Activated CD4-positive, CD25-positive, alpha-beta regulatory T cell treated with anti-CD3 and anti-CD28 coated beads, Interleukin-2, amount 50 U/mL, for 24 hours (primary cell): ENCODE results near the gene SLC3A2.
A peak's percentile ranks its signal among the peaks of the same experiment; 100 is the strongest.

ENCODE experiments used
- ATAC-seq, 2 donors: fragments of 150-1000 bp; cut with Tn5 transposase; one replicate each; pipeline ENCODE4 v1.10.0; 2021; ENCODE audit warnings: mild to moderate bottlenecking in 1 of 2, moderate library complexity in 1 of 2

The SLC3A2 gene

DNA sequence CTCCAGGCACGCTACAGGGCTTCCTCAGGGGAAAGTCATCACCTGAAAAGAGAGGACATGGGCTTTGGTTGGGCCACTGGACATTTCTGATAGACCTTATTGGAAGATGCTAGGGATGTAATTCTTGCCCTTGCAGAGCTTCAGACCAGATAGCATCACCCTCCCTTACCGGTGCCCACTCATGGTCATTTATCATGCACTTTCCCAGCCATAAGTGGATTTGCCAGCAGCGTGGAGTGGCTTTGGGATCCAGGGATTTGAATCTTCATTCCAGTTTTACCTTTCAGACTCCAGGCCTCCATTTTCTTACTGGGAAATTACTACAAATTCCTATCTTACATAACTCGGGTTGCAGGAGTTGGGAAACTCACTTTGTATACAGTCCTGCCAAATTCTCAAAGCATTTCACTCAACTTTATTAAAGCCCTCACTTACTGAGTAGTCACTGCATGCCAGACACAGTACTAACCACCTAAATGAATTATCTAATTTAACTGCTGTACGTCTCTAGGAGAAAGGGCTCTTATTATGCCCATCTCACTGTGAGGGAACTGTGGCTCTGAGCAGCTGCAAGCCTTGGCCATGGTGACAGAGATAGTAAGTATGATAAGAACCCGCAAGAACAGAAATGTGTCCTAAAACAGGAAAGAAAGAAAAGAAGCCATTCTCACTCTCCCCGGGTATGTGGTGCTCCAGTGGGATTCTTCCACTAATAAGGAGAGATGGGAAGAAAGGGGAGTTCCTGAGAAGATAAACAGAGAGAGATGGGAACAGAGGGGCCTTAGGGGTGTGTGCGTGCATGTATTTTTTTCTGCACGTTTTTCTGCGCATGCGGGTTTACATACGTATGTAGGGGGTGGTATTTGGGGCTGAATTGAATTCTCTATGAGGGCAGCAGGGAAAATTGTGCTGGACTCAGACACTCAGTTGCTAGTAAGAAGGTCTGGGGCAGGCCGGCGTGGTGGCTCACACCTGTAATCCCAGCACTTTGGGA lies 30.7 kb downstream of the SLC3A2 start:
- no peak for ATAC-seq

DNA sequence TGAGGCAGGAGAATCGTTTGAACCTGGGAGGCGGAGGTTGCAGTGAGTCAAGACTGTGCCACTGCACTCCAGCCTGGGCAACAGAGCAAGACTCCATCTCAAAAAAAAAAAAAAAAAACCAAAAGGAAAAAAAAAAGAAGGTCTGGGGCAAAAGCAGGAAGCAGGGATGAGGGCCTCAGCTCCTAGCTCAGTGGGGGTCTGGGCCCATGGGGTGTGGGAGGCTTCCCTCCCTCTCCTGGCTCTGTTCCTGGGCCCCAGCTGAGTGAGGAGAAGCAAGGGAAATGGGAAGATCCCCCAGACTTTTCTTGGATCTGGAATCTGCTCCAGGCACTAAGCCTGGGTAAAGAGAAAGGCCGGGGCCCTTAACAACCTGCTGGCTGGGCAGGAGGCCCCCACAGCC lies 31.6 kb downstream of the SLC3A2 start:
- no peak for ATAC-seq

DNA sequence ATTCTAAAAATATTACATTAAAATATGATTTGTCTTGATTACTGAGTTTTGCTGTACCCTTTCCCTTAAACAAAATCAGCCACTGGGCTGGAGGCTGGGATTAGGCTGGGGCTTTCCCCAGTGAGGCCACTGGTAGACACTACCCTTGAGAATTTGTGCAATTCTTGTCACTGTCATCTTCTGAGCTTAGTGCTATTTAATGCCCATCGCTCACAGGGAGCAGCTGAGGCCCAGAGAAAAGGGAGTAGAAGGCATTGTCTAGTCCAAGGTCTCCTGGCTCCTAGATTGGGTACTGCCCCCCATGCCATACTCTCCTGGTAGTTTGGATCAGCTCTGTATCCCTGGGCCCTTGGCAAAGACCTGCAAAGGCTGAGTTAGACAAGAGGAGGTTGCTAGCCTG lies 33.7 kb downstream of the SLC3A2 start:
- ATAC-seq = no peak

DNA sequence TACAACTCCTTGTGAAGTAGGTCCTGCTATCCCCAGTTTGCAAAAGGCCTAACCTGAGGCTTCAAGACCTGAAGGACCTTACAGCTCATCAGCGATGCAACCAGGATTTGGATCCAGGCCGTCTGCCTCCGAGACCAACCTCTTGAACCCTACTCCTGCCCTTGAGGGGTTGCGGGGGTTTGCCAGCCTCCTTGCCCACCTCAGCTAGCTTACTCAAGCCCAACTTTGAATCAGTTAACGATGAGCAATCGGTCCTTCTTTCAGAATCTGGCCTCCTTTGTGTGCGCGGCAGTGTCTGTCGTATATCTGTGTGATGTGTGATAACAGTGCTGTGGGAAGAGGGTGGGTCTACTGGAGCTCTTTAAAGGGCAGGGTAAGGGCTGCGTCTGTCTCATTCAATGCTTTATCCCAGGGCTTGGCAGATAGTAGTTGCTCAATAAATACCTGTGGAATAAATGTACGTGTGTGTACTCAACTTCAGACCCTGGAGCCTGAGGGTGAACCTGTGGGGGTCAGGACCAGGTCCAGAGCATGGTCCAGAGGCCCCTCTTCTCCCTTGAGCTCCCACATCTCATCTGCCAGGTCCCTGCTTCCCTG lies 37.3 kb downstream of the SLC3A2 start:
- no peak for ATAC-seq

DNA sequence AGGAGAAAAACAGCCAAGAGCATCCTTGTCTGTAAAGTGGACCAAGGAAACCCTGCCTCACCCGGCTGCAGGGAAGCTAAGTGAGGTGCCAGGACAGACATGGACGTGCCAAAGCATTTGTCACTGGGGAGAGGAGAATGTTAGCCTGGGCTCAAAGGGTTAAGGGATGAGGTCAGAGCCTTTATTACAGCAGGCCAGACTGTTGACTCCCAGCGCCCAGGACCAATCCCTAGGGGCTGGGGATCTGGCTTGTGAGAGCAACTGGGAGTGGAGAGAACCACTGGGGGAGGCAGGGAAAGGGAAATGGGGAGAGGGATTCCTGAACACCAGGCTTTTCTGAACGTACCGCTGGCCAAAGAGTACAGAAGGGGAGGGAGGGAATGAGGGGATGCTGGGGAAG lies 37.8 kb downstream of the SLC3A2 start:
- no peak for ATAC-seq

DNA sequence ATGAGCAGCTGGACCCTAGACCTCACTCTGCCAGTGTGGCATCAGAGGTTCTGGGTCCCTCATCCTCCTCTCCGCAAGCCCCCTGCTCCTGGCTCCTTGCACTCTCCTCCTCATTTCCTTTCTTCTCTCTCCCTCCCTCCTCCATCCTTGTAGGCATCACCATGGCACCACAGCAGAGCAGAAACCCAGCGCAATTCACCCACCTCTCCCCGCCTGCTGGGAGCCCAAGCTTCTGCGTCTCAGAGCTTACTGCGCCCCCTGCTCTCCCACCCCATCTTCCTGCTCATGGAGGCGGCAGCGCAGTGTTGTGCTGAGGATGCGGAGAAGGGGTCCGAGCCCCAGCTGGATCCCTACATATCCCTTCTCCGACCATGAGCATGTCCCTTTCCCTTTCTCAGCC lies 38.8 kb downstream of the SLC3A2 start:
- no peak for ATAC-seq

DNA sequence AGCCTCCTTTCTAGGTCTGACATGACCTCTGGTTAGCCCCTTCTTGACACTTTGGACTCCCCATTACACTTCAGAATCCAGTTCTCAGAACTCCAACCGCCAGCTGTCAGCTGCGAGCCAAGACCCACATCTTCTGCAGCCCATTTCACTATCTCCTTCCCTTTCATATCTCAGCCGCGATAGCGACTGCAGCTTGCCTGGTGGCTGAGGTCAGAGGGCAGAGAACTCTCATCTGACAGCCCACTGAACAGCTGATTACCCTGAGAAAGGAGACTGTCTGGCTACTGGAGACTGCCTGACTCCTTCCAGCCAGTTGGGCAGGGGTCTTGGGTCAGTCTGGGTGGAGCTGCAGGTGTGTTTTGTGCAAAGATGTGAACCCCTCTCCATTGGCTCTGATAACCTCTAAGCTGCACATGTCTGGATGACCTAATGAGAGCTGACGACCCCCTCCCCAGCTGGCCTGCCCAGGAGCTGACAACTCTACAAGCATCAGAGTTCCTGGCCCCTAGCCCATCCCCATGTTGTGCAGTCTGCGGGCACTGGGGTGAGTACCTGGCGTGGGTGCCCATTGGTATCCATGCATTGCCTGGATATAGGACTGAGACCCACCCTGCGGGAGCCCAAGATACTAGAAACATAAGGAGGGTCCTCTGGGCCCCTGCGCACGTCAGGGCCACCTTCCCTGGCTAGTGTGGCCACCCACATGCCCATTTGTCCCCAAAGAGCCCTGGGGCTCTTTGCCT lies 39.4 kb downstream of the SLC3A2 start:
- ATAC-seq = no peak

DNA sequence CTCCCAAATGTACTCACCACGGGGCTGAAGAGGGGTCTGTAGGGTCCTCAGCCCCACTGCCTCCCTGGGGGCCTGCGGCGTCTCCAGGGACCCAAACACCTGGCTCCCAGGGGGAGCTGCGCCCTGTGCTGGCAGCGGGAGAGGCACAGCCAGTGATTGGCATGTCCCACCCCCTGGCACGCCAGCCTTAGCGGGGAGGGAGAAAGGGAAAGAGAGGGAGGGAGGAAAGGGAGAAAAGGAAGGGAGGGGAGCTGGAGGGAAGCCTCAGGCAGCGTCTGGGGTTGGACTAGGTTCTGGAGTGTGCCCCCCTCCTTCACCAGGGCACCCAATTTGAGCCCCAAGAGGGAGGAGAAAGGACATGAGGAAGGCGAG lies 40.5 kb downstream of the SLC3A2 start, which contains the start of gene CHRM1:
CHRM1 (minus strand) TSS at position 163 of the 372 bp plus-strand sequence. CDS start 10,263 bp downstream, outside the sequence.
- no peak for ATAC-seq

DNA sequence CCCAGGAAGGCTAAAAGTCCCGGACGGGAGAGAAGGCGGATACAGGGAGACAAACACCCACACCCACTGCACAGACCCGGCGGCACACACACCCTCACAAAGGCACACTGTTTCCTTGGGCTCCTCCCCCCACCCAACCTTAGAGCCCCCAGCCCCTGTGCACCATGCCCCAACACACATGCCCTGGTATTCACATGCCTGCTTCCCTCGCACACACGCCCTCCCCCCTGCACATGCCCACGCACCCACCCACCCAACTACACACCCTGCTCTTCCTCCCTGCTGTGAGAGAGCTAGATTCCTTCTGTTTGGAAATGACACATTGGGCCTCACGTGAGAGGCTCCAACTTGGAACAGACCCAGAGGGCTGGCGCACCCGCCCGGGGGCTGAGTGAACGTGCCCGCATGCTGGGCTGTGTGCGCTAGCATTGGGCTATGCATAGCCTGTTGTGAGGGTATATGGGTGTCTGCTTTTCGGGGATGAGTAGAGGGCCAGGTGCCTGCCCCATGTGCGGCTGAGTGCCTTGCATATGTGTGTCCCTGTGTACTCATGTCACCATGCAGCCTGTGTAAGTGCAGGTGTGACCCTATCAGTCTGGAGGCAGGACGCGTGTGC lies 41.0 kb downstream of the SLC3A2 start:
- no peak for ATAC-seq

DNA sequence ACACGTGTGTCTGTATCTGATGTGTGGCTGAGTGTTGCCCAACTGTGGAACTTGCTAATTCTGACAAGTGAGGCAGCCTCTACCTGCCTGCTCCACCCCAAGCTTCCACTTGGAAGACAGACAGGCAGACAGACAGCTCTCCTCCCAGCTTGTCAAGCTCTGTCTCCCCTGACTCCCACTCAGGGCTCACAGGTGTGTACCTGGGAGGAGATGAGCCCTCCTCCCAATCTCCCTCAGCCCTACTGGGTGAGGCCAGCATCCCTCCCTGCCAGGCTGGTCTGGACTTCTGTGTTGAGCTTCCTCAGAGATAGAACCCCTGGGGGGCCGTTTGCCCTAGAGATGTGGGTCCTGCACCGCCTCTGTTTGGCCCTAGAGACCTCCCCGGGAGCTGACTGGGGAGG lies 41.5 kb downstream of the SLC3A2 start:
- no peak for ATAC-seq

DNA sequence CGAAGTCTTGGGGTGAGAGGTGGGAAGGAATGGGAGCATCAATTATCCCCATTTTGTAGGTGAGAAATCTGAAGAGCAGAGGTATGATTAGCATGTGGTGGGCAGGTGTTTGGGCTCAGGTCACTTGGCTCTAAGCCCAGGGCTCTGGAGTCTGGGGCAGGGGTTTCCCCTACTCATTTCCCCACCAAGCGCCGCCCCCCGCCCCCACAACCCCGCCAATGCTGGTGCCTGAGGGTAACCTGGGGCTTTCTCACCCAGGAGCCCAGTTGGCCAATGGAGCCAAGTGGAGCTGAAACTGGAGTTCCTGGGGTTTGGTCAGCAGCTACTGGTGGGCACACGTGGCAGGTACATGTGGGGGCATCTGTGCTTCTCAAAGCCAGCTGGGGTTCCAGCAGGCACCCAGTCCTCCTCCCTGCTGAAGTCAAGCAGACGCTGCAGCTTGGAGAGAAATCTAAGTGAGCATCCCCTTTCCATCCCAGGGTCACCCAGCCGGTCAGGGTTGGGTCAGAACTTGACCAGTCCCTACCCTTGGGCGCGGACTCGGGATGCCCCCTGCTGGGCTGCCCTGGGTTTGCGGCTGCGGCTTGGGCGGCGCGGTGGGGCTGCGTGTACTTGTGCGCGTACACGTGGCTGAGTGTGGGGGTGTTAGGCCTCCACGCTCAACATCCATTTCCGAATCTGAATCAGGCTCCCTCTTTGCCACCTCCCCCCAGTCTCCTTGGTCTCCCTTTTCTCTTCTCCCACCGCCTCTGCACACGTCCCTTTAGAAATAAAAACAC lies 42.1 kb downstream of the SLC3A2 start:
- peak in 1 of 2 donors; percentile 48 for ATAC-seq

DNA sequence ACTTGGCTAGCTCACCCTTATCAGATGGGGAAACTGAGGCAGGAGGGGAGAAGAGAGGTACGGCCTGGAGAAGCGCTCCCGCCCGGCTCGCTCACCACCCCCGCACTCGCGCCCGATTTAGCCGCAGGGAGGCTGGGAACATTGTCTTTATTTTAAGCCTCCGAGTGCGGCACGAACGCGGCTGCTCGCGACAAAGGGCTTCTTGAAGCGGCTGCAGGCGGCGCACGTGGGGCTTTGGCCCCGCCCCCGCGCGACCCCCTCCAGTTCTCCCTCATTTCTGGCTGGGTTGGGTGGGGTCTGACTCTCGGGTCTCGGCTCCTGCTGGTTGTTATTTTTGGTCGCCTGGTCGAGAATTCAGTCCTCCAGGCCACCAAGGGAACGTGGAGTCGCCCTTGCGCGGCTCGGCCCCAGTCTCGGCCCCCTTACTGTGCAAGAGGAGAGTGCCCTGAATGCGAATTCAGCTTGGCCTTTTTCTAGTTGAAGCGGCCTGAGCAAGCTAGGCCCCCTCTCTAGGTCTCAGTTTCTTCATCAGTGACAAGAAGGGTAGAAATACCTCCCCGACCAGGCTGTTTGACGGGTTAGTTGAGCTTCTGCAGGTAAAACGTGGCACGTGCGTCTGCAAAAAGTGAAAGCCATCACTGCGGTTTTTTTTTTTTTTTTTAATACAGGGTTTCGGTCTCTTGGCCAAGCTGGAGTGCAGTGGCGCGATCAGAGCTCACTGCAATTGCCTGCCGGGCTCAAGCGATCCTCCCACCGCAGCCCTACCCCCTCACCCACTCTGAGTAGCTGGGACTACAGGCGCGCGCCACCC lies 43.1 kb downstream of the SLC3A2 start:
- peak in 1 of 2 donors; percentile 30 for ATAC-seq

DNA sequence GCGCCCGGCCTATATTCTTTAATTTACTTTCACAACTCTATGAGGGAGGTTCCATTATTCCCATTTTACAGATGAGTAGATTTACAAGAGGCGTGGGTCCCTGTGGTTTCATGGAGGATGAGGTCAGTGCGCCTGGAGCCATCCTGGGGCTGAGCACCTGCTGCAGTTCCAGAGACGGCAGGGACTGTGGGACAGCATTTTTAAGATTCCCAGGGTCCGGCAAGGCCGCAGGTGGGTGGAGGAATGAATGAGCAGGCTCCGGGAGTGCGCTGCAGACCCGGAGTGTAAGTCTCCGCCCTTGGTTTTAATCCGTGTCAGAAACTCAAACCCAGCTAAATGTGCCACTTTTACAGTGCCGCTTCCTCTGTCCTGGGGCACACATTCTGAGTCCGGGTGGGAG lies 44.6 kb downstream of the SLC3A2 start:
- no peak for ATAC-seq

DNA sequence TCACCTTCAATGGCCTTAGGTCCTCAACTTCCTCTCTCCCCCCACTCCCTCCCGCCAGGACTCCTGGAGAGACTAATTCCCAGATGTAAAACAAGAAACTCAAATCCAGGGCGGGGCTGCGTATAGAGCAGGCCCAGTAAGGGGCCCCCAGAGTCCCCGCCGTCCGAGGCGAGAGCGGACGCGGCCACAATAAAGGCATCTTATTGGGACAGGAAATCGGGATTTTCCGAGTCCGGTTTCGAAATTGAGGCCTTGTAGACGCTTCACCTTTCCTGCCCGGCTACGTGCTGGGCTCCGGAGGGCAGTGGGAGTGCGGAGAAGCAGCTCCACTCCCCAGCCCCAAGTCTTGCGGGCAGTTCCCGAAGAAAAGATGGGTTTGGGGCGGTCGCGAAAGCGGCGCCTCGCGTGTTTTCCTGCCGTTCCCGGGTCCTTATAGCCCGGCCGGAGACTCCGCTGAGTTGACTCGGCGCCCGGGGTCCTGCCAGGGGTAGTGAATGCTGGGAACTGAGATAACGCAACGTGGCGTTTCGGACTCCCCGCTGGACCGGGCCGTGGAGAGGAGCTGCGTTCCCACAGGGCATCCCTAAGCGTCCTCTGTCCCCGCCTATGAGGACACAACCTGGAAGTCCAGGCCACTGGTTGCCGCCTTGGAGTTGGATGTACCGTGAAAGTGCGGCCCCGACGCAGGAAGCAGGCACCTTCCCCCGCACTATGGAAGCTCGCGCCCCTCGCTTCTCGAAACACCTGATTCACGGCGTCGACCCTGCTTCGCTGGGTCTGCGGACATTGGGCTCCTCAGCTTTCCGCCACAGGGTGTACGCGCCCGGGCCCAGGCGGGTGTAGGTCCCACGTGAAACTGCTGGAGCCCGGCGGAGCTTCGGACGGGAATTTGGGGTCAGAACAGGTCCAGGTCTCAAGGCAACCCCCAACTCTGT lies 45.3 kb downstream of the SLC3A2 start:
- ATAC-seq = no peak

DNA sequence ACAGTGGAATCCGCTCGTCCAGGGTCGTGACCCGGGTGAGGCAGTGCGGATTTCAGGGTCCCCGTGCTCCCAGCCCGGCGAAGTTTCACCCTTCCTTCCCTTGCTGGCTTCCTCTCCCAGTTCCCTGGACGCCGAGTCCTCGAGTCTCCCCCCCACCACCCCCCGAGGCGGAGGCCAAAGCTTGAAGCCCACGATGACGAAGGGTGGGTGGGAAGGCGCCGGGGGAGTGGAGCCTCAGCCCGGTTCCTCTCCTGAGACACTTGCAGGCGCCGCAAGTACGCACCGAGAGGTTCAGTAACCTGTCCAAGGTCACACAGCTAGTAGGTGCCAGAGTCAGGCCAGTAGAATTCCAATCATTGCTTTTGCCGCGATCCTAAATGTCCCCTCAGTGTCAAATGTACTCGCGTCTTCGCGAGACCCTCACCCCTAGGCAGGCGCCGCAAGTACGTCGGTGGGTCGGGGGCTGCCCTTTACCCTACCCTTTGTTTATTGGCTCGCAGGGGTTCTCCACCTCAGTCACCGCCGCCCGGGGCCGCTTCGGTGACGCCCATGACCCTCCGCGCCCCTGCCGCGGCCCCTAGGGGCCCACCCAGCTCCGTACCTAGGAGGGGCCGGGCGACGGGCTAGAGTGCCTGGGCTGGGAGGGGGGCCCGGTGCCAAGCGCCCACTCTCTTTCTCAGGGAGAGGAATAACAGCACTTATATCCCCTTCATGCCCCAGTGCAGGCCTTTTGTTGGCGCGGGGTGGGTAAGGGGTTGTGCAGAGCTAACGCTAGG lies 46.2 kb downstream of the SLC3A2 start:
- no peak for ATAC-seq

DNA sequence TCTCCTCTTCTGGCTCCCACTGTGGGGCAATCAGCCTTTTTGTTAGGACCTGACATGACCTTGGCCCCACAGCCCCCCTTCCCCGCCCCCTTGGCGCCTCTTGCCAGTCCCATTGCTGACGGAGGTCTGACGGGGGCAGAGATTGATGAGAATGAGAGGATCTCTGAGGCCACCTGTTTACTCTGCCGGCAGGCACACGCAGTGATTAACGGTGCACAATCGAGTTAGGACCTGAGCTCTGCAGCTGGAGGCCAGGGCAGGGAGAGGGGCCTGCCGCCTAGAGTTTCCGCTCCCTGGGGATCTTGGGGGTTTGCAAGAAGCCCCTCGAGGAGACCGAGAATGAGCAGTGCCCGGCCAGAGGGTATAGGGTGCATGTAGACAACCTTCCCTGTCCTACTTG lies 47.3 kb downstream of the SLC3A2 start:
- no peak for ATAC-seq

DNA sequence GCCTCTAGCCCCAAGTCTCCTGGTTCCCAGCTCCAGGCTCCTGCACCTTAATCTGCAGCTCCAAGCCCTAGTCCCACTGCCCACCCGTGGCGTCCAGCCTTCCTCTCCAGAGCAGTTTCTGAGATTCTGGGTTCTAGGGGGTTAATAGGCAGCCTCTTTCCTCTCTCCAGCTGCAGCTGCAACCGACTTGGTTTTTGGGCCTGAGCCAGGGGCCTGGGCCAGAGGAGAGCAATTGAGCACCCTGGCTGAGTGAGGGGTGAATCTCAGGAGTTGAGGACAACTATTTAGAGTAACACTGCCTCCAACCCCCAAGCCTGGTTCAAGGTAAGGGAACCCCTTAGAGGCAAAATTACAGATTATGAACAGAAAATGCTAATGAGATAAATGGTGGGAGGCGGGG lies 49.5 kb downstream of the SLC3A2 start:
- ATAC-seq = no peak

DNA sequence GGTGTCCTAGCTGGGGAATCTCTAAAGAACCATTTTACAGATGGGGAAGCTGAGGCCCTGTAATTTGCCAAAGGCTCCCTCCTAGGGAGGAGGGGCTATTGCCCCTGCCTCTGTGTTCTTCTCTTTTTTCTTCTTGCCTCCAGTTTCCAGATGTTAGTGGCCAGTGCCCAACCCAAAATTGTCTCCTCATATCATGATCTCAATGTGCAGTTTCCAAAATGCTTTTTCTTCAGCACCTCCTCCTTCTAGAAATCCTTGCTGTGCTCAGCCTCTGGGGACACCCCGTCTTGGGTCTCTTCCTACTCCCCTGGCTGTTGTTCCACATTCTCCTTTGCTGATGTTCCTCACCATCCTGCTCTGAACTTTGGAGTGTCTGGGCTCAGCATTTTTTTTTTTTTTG lies 50.0 kb downstream of the SLC3A2 start:
- ATAC-seq = no peak
